NCI-H2171 treated with DMSO at 0.1 percent for 48 hours (cell line): ENCODE data around the gene IGF2BP3.
"Not testable (repeated sequence)": the region's sequence is repeated elsewhere in the genome, so short reads cannot be mapped to it uniquely, and the experiment has no call there.

Source experiments
- DNase-seq: peaks from one replicate; lab custom pipeline; 2025; lab: John Stamatoyannopoulos, UW

The IGF2BP3 gene

DNA sequence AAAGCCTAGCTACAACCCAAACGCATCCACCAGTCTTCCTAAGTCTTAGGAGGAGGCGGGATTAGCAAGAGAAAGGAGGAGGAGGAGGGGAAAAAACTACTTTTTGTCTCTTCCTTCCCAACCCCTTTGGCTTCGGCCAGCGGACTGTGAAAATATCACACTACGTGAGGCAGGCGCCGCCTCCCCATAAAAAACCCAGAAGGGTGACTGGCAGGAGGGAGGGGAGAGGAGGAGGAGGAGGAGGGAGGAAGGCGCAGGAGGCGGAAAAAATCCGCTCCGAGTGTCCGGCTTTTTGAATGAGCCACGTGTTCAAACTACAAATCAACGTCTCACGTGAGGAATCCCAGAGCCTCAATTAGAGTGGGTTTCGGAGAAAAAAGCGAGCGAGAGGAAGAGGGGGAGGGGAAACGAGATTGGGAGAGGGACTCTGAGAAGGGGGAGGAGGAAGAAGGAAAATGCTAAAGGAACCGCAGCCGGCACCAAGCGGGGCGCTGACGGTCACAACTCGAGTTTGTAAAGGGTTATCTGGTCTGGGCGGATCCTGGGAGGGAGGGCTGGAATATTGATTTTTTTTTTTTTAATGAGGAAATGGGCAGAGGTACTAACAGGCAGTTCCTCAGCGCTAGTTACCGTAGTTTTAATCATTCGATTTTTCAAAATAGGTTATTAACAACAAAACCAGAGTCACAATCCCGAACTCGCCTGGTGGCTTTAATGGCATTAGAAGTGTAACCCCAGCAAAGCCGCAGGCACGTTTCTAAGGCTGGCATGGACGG lies at the start of gene IGF2BP3:
TSS of gene IGF2BP3 (minus strand) at position 162 of the 776 bp plus-strand sequence. CDS start 381 bp downstream, outside the sequence.
- peak; percentile 84 for DNase-seq

- DNase-seq = no peak
These were observed 44.5 kb upstream of the IGF2BP3 start for GRCh38 chr7:23514755-23515154.

GRCh38 chr7:23513746-23514145 lies 43.5 kb upstream of the IGF2BP3 start:
- DNase-seq = not testable (repeated sequence)

DNA sequence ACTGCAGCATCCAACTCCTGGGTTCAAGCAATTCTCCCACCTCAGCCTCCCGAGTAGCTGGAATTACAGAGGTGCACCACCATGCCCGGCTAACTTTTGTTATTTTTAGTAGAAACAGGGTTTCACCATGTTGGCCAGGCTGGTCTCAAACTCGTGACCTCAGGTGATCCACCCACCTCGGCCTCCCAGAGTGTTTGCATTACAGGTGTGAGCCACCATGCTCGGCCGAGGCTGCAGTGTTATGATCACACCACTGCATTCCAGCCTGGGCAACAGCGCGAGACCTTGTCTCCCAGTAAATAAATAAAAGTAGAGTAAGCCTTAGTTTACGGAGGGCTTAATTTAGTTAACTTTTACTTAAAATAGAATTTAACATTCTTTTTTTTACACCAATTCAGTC lies 23.7 kb upstream of the IGF2BP3 start:
- DNase-seq = no peak

DNA sequence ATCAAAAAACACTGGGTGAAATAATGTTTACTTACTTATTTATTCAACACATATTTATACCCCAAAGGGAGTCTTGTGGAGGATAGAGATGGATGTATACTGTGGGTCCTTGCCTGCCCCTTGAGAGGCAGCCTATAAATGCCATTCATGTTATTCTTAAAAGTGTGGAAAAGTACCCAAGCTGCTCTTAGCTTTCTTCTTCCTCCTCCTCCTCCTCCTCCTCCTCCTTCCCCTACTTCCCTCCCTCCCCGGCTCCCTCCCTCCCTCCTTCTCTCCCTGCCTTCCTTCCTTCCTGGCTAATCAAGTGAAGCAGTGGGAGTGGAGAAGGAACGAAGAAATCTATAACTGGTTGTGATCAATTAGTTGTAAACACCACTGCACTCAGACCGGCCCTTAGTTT lies 21.2 kb upstream of the IGF2BP3 start:
- DNase-seq = no peak

GRCh38 chr7:23490357-23491135 lies 20.3 kb upstream of the IGF2BP3 start:
- DNase-seq = peak; percentile 52

DNA sequence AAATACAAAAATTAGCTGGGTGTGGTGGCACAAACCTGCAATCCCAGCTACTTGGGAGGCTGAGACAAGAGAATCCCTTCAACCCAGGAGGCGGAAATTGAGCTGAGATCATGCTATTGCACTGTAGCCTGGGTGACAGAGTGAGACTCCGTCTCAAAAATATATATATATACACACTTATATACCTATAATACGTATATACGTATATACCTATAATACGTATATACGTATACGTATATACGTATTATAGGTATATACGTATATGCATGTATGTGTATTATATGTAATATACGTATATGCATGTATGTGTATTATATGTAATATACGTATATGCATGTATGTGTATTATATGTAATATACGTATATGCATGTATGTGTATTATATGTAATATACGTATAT lies 18.4 kb upstream of the IGF2BP3 start:
- not testable (repeated sequence) for DNase-seq

- DNase-seq = no peak
These were observed 17.4 kb upstream of the IGF2BP3 start for GRCh38 chr7:23487670-23488069.

DNA sequence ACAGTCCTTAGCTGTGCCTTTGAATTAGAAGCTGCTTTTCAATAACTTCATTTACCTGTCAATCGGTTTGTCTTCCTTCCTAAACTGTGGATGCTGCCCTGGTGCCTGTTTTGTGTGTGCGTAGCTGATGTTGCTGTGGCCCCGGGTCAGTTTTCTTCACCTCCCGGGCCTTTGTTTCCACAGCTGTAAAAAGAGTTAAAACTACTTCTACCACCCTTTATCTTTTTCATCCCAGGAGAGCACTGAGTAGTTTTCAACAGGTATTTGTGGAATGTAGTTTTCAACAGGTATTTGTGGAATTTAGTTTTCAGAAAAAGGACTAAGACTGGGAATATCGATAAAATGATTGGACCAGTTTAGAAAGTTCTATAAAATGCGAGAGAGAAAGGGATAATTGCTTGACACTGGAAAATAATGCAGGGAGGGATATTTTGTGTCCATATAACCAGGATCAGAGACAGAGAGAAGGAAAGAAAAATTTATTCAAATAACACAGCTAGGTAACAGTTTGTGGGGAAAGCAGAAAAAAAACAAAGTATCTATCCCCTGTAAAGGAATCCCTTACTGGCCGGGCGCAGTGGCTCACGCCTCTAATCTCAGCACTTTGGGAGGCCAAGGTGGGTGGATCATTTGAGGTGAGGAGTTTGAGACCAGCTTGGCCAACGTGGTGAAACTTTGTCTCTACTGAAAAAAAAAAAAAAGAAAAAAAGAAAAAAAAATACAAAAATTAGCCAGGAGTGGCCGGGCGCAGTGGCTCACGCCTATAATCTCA lies 15.9 kb upstream of the IGF2BP3 start:
- DNase-seq = no peak

- DNase-seq = no peak
These were observed 12.4 kb upstream of the IGF2BP3 start for GRCh38 chr7:23482686-23483085.

DNA sequence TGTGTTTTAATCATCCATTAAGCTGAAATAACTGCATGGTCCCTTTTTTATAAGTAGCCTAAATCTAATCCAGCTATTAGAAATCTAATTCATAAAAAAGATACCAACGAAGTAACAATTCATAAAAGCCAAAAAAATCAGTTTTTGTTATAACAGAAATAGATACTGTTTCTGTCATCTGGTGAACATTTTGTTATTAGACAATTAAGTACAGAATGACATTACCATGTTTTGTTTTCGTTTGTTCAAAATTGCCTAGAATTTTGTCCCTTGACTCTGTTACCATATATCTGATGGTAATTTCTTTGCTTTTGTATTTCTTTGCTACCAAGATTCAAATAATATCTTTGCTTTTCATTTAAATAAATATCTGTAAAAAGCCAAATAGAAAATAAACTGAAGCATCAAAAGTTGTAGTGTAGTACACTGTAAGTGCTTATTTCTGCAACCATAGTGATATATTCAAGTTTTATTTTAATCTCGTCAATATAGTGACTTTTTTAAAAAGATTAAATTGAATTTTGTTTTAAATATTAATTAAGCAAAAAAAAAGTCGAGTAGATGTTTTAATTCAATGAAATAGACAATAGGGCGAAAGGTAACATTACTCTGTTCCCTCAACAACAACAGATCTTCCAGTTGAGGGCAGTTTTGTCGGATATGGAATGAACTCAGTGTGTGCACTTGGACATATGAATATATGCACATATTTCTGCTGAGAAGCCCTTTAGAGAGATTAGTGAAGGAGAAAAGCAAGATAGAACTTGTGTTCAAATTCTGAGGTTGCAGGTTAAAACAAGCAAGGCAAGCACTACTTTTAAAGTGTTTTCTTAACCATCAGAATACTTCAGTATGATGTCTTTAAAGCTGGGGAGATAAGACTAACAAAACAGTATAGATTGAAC lies 7.9 kb upstream of the IGF2BP3 start:
- DNase-seq = no peak

DNA sequence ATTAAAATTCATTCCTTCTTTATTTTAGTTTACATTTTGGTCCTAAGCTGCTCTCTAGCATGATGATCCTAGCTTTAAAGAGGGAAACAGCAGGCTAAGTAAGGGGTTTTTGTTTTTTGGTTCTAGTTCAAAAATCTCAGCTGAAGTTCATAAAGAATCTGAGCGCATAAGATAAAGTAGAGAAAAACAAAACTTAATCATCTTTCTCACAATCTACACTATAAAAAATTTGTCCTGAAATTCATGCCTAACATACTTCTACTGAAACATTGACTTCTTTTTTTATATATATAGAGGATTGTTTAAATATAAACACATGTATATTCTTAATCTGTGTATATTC lies 6.8 kb upstream of the IGF2BP3 start:
- no peak for DNase-seq

DNA sequence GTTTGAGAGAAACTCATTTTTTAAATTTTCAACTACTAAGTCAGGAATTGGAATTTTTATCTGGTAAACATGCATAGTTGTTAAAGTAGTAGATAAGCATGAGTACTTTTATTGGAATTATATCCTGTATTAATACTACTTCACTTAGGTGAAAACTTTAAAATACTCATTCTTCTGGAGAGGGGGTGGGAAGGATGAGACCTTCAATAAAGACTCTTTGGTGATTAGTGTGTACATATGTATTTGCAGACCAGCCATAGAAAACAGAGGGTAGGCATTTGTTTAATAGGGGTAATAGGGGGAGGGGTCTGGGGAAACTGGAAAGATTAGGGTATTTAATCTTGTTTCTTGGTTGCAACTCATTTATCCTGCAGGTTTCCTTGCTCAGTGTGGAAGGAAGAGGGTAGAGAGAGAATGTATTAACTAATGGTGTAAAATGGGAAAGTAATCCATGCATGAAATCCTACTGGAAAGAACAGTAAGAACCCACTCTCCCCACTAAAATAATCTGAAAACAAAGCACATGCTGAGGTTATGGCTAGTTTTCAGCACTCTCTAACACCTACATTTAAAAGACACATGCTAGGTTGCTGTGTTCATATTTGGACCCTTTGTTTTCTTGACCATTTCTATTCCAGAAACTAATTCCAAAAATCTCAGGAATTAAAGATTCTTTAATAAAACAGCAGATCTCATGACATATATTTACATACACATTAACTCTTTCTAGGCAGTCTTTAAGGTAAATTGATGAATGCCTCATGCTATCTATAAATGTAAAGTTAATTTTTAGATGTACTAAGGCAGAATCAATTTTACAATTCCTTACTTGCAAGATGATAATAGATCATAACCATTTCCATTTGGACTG lies 6.2 kb upstream of the IGF2BP3 start:
- DNase-seq = no peak

GRCh38 chr7:23475576-23475839 lies 5.2 kb upstream of the IGF2BP3 start:
- no peak for DNase-seq

DNA sequence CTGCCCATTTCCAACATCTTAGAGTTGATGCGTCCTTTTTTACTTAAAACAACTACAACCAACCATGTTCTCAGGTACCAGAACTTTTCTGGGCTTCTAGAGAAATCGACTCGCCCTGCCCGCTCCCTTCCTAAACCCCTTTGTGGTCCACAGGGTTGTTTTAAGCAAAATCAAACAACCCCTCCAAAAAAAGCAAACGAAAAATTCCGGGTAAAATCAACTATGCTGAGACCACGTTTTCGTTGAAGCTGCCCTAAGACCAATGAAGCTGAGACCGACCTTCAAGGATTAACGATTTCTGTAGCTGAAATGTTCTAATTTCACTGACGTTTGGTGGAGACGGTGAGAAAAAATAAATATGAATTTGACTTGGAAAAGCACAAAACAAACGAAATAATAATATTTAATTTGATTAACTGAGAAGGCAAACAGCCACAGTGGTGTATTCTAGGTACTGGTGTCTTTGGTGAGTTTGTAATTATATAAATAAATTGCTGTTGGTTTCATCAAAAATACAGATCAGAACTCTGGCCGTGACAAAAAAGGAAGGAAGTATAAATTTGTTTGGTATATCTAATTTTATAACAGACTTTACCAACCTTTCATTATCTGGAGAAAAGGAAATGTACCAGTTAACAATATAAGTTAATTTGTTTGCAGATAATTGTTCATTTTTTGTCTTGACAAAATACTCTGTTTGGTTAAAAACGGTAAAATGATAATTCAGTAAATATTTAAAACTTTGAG lies 4.7 kb upstream of the IGF2BP3 start:
- DNase-seq = no peak

GRCh38 chr7:23474094-23474828 lies 4.0 kb upstream of the IGF2BP3 start:
- peak; percentile 84 for DNase-seq

- DNase-seq = no peak
These were observed 3.5 kb upstream of the IGF2BP3 start for GRCh38 chr7:23473844-23474093.

DNA sequence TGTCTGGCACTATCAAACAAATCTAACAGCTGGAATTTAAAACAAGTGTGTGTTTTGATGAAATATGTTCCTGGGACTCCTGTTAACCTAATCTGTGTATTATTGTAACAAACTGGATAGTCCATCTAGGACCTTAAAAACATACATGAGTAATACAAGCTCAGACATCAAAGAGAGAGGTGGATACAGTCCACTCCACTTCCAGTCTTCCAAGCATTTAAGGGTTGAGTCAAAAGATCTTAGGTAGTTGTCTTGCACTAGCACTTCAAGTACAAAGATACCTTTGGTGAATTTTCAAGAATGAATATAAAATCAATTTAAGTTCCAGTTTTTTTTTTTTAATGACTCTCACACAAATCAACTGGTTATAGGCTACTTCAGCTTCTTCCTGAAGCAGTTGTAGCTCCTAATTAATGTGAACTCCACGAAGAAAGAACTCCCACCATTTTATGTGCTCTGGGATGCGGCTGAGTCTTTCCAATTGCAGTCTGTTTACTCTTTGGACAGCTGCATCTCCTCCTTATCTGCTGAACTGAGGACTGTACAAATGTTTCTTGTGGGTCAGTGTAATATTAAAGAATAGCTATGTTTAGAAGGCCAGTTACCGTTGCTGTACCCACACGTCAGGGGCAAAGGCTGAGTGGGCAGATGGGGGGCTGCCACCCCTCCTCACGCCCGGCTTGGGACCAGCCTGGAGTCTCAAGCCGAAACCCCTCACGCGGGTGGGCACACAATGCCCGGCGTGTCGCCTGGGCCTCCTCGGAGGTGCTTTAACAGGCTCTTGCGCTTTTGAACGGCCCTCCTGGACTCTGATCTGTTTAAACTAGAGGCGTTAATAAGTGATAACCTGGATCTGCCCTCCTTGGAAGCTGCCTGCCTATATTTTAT lies 2.9 kb upstream of the IGF2BP3 start:
- DNase-seq = no peak

DNA sequence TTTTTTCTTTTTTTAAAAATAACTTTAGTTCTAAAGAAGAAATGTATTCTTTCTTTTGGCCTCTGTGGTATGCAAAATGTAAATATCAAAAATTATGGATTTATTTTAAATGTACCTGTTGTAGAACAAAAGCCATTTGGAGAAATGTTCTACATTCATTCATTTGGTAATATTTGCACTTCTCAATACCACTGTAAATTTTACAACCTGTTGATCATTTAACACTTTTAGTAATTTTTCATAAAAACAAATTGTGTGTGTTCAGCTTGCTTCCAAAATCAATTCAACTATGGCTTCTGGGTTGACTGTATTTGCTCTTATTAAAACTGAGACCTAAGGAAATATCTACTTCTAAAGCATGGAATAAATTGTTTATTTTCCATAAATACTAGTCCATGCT lies 2.3 kb upstream of the IGF2BP3 start:
- no peak for DNase-seq
